A673 (cell line): ENCODE measurements around the gene OMD. TPM values are rescaled to one million over a fixed set of nuclear protein-coding genes. Genes with fewer than 3 reads are reported as not detected.
A peak's percentile ranks its signal among the peaks of the same experiment; 100 is the strongest.

Experiments
- BruUV-seq: library from RNA; stranded (reverse); fragments of 400-500 nt; replicated peaks from 2 replicates; lab custom pipeline; 2021; lab: Mats Ljungman, UMichigan
- CTCF ChIA-PET: fragments of 300-600 bp; sonication (Branson Sonifier 250); formaldehyde crosslinking; loops from one replicate; lab custom pipeline; 2022; ENCODE audit warnings: antibody characterized with exemption; lab: Charles Lee
- POLR2A ChIA-PET: fragments of 300-600 bp; sonication (Branson Sonifier 250); formaldehyde crosslinking; loops from one replicate; lab custom pipeline; 2022; ENCODE audit warnings: antibody characterized with exemption; ENCODE audit not compliant: low non-redundant PET; lab: Charles Lee
- DNase-seq: peaks from one replicate; pipeline ENCODE4 v3.0.0-alpha.2; 2015; ENCODE audit warnings: low spot score
- H3K27ac ChIP-seq: fragments of 200-600 bp; sonication (generic); 2 replicates; pipeline ENCODE4 v1.5.1; 2016; ENCODE audit warnings: mixed run types, low read depth, mild to moderate bottlenecking, mixed read lengths, antibody characterized with exemption, low read length; ENCODE audit not compliant: poor library complexity, severe bottlenecking
- H3K27me3 ChIP-seq: fragments of 200-600 bp; sonication (generic); replicated peaks from 2 replicates; pipeline ENCODE4 v1.6.1; 2017; ENCODE audit warnings: mixed run types, low read depth, mild to moderate bottlenecking, mixed read lengths, antibody characterized with exemption, low read length; ENCODE audit not compliant: insufficient read depth, poor library complexity
- H3K36me3 ChIP-seq: fragments of 200-600 bp; sonication (generic); 2 replicates; pipeline ENCODE4 v1.6.1; 2016; ENCODE audit warnings: mixed run types, mild to moderate bottlenecking, mixed read lengths, antibody characterized with exemption, low read length; ENCODE audit not compliant: insufficient read depth, poor library complexity, severe bottlenecking
- H3K4me1 ChIP-seq: fragments of 200-600 bp; sonication (generic); 2 replicates; pipeline ENCODE4 v1.6.1; 2017; ENCODE audit warnings: mixed run types, mild to moderate bottlenecking, mixed read lengths, antibody characterized with exemption, low read length; ENCODE audit not compliant: insufficient read depth, poor library complexity, severe bottlenecking
- H3K4me3 ChIP-seq: fragments of 200-600 bp; sonication (generic); 2 replicates; pipeline ENCODE4 v1.5.1; 2016; ENCODE audit warnings: low read depth, mixed run types, mild to moderate bottlenecking, mixed read lengths, low read length; ENCODE audit not compliant: poor library complexity, severe bottlenecking
- H3K9me3 ChIP-seq: fragments of 200-600 bp; sonication (generic); 2 replicates; pipeline ENCODE4 v1.6.1; 2016; ENCODE audit warnings: mixed run types, low read depth, mild to moderate bottlenecking, mixed read lengths, antibody characterized with exemption, low read length; ENCODE audit not compliant: poor library complexity, severe bottlenecking
- CTCF ChIP-seq: fragments of 300-800, 200-600 bp; sonication (generic); conservative IDR thresholded peaks from 2 replicates; pipeline ENCODE4 v1.5.1; 2017; ENCODE audit warnings: low read depth, mild to moderate bottlenecking, antibody characterized with exemption, low read length, moderate library complexity, mixed read lengths
- EZH2 ChIP-seq: fragments of 200-600 bp; sonication (generic); IDR thresholded peaks from 2 replicates; pipeline ENCODE4 v1.6.1; 2017; ENCODE audit warnings: borderline replicate concordance, low read depth, mild to moderate bottlenecking, mixed read lengths, antibody characterized with exemption, low read length; ENCODE audit not compliant: poor library complexity, severe bottlenecking
- intact Hi-C: fragments of 100-400 bp; cut with micrococcal nuclease; formaldehyde crosslinking; loops from one replicate; pipeline ENCODE4 v1.10.0; 2022; ENCODE audit not compliant: unreplicated experiment
- total RNA-seq: library from RNA; stranded (reverse); gene quantifications from 2 replicates; pipeline ENCODE4 v1.2.3, GENCODE V29; 2021

The OMD gene
- total RNA-seq, 1 experiment from 2014 or later = not detected

- CTCF ChIA-PET = no interaction called here
These were observed 33.3 kb upstream of the OMD start for GRCh38 chr9:92457576-92457975.

GRCh38 chr9:92455217-92455616, 30.9 kb upstream of the OMD start:
- POLR2A ChIA-PET = no interaction called here
- Histone ChIP-seq H3K27ac (no peak overlapping the region), H3K9me3 (no peaks in the 10 kb centered on the region), H3K4me3 (no peak overlapping the region), H3K36me3 (no peaks in the 10 kb centered on the region), H3K4me1 (no peaks in the 10 kb centered on the region), H3K27me3 (no peaks in the 10 kb centered on the region)
- CTCF ChIA-PET = interaction anchor here (0.6 to 1.4 kb wide), 3 partner anchors 112 to 304 kb away, joined by 3 to 4 read pairs (median 3); no protein-coding TSS in a partner anchor
- peak; percentile 22 for DNase-seq
- intact Hi-C loops = no loop called here
- no peak for TF ChIP-seq EZH2
- TF ChIP-seq CTCF = peak; percentile 49; the same call in 1 of the 2 replicates
- BruUV-seq = no TSS peak

More at GRCh38 chr9:92457576-92457975, 33.3 kb upstream of the OMD start:
- no peaks in the 10 kb centered on the region for H3K27me3 ChIP-seq
- H3K9me3 ChIP-seq = no peaks in the 10 kb centered on the region
- POLR2A ChIA-PET = no interaction called here
- H3K27ac ChIP-seq = no peak overlapping the region
- H3K4me3 ChIP-seq = no peak overlapping the region
- no peaks in the 10 kb centered on the region for H3K4me1 ChIP-seq
- DNase-seq = no peak
- TF ChIP-seq EZH2 (no peak), CTCF (no peak)
- no peaks in the 10 kb centered on the region for H3K36me3 ChIP-seq
- intact Hi-C loops = no loop called here
- BruUV-seq = no TSS peak

- BruUV-seq = no TSS peak
- Histone ChIP-seq H3K27me3 (no peaks in the 10 kb centered on the region), H3K27ac (no peak overlapping the region), H3K4me1 (peaks cover 8% of the 10 kb centered on the region), H3K4me3 (no peak overlapping the region), H3K9me3 (no peaks in the 10 kb centered on the region), H3K36me3 (no peaks in the 10 kb centered on the region)
- TF ChIP-seq CTCF (no peak), EZH2 (no peak)
- intact Hi-C loops = no loop called here
- DNase-seq = no peak
- ChIA-PET CTCF (no interaction called here), POLR2A (interaction anchor here (0.5 kb wide), 1 partner anchor 1134 kb away, joined by 3 read pairs; no protein-coding TSS in a partner anchor)
These were observed 22.3 kb upstream of the OMD start for GRCh38 chr9:92446536-92446935.
